ENCODE results near the gene CIPC. TPM values are rescaled to one million over a fixed set of nuclear protein-coding genes. Genes with fewer than 3 reads are reported as not detected.

The CIPC gene
- total RNA-seq, 4 donors from 2014 or later: 37.1 to 63.0 (median 46.5) TPM

GRCh38 chr14:77094672-77095284 is 3.3 kb upstream of the CIPC start:
- H3K27me3 ChIP-seq: no peaks in the 10 kb centered on the region
- intact Hi-C loops (cut with DNase I): loop anchor here (5.0 kb wide), 1 partner anchor 33 kb away; no protein-coding TSS in a partner anchor
- H3K4me3 ChIP-seq: no peak overlapping the region
- H3K27ac ChIP-seq (replicated peaks in 1 of 4): no peak overlapping the region
- peaks cover 21 to 32% (median 24%) of the 10 kb centered on the region in 4 donors for H3K4me1 ChIP-seq
- peaks cover 0 to 13% (median 9%) of the 10 kb centered on the region in 4 donors for H3K9me3 ChIP-seq
- WGBS: 27% methylated on average over 8 of the region's 8 CpGs
- H3K36me3 ChIP-seq: no peaks in the 10 kb centered on the region
- DNase-seq (ENCODE audit: extremely low spot score): no peak
- TF ChIP-seq POLR2AphosphoS5 (IDR thresholded peaks at IDR 0.05): peak in 1 of 2 donors; percentile 38
- TF ChIP-seq, protein P1, sequence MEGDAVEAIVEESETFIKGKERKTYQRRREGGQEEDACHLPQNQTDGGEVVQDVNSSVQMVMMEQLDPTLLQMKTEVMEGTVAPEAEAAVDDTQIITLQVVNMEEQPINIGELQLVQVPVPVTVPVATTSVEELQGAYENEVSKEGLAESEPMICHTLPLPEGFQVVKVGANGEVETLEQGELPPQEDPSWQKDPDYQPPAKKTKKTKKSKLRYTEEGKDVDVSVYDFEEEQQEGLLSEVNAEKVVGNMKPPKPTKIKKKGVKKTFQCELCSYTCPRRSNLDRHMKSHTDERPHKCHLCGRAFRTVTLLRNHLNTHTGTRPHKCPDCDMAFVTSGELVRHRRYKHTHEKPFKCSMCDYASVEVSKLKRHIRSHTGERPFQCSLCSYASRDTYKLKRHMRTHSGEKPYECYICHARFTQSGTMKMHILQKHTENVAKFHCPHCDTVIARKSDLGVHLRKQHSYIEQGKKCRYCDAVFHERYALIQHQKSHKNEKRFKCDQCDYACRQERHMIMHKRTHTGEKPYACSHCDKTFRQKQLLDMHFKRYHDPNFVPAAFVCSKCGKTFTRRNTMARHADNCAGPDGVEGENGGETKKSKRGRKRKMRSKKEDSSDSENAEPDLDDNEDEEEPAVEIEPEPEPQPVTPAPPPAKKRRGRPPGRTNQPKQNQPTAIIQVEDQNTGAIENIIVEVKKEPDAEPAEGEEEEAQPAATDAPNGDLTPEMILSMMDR (IDR thresholded peaks at IDR 0.05): peak; percentile 68 to 79 (median 79)
- TF ChIP-seq POLR2A (IDR thresholded peaks at IDR 0.05; ENCODE audit: low read depth): no peak
- TF ChIP-seq EP300 (IDR thresholded peaks at IDR 0.05): no peak

DNA sequence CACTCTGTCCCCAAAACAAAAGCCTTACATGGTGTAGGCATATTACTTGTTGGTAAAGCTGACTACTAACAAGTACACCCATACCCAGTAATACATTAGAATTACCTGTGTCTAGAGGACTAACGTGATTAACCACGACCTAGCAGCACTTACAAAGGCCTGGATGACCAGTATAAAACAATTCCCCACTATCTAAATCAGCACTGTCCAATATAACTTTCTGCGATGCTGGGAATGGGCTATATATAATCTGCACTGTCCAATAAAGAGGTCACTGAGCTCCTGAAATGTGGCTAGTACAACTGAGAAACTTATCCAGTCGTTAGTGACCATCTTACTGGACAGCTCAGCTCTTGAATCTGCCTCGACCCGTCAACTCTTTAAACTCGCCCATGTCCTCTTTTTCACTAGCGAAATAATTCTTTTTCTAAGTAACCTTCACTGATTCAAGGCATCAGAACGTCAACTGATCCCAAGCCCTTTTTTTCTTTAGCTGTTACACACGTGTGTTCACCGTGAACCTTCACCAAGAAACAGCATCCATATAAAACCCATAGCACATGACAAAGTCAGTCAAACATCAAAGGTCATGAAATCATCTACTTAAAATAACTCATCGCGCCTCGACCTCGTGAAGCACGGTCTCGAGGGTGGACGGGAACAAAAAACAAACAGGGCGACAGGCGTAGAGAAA is 905 bp upstream of the CIPC start:
- WGBS: 4% methylated on average over 20 of the region's 20 CpGs

DNA sequence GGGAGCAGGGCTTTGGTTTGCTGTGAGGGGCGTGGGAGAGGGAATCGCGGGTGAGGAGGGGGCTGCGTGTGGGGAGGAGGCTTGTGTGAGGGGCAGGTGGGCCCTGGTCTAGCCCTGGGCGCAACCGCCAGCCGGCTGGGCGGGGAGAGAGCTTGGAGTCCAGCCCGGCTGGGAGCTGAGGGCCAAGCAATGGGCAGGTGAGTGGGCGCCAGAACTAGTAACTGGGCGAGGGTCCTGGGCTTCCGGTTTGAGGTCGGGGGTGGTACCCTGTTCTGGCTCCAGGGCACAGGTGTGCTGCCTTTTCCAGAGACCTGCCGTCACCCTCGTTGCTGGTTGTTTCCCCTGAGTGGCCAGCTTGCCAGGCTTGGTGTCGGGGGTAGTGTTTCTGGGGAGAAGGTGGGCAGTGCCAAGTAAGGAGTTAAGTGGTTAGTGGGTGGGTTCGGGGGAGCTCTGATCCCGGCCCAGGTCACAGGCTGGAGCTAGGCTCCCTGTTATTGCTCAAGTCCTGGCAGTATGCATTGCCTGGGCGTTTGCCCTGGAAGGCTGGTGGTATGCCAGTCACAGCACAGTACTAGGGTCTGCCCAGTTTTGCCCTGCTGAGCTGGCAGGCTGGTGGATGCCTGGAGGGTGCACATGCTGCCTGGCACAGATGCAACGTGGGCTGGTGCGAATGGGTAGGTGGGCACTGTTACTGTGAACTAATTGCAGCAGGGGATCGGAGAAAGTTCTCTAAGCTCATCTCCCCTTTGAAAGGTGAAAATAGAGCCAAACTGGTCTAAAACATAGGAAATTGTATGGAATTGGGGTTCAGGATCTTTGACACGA is 683 bp downstream of the CIPC start:
- no peak for TF ChIP-seq POLR2A (IDR thresholded peaks at IDR 0.05; ENCODE audit: low read depth)
- peak; percentile 37 to 51 for TF ChIP-seq POLR2AphosphoS5 (IDR thresholded peaks at IDR 0.05)
- intact Hi-C loops (cut with DNase I): no loop called here
- Histone ChIP-seq H3K27me3 (no peaks in the 10 kb centered on the region), H3K4me3 (peak overlapping the region; percentile 77 to 96 (median 90)), H3K27ac (replicated peaks in 1 of 4) (peak overlapping the region; percentile 96 to 99 (median 98)), H3K9me3 (no peaks in the 10 kb centered on the region), H3K36me3 (no peaks in the 10 kb centered on the region), H3K4me1 (peaks cover 54 to 72% (median 63%) of the 10 kb centered on the region in 4 donors)
- DNase-seq (ENCODE audit: extremely low spot score): no peak
- 11% methylated on average over 20 of the region's 23 CpGs for WGBS

More for the DNA sequence above, 905 bp upstream of the CIPC start:
- Histone ChIP-seq H3K27me3 (no peaks in the 10 kb centered on the region), H3K4me1 (peaks cover 40 to 56% (median 48%) of the 10 kb centered on the region in 4 donors), H3K27ac (replicated peaks in 1 of 4) (peak overlapping the region; percentile 96 to 99 (median 98)), H3K9me3 (no peaks in the 10 kb centered on the region), H3K4me3 (peak overlapping the region; percentile 77 to 96 (median 90)), H3K36me3 (no peaks in the 10 kb centered on the region)
- intact Hi-C loops (cut with DNase I): no loop called here
- TF ChIP-seq, protein P1 (IDR thresholded peaks at IDR 0.05): no peak
- no peak for TF ChIP-seq POLR2A (IDR thresholded peaks at IDR 0.05; ENCODE audit: low read depth)
- no peak for TF ChIP-seq POLR2AphosphoS5 (IDR thresholded peaks at IDR 0.05)
- no peak for TF ChIP-seq EP300 (IDR thresholded peaks at IDR 0.05)
- DNase-seq (ENCODE audit: extremely low spot score): no peak

DNA sequence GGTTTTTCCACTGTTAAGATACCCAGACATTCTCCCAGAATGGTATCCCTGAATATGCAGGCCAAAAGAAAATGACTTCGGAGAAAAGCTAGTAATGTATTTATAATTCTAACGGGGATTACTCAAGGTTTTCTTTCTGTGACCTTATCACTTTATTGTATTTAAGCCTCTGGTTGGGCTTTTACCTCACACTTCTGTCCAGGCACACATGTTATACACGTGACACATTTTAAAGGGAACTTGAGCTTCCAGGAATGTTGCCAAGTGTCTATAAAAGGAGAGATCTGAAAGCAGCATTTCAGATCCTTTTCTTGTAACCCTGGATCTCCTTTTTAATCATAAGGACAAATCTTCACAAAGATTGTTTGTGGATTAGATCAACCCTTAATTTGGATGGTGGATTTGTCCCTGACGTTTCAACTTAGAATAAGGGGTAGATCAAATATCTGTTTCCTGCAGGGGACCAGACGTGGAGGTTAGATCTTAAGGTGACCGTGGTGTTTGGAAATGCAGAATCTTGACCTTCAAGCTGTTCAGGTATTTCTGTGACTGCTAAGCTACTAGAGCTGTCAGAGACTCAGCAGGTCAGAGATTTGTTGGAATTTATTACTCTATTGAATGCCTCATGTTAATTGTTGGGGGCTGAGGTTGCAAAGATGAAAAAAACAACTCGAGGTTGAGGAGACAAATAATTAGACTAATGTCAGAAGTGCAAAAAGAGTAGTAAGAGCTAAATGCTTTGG is 1.5 kb downstream of the CIPC start:
- 13% methylated on average over 7 of the region's 7 CpGs for WGBS

More for the DNA sequence above, 1.5 kb downstream of the CIPC start:
- Histone ChIP-seq H3K4me1 (peaks cover 63 to 76% (median 72%) of the 10 kb centered on the region in 4 donors), H3K27ac (replicated peaks in 1 of 4) (peak overlapping the region; percentile 96 to 99 (median 98)), H3K36me3 (no peaks in the 10 kb centered on the region), H3K4me3 (peak overlapping the region; percentile 77 to 96 (median 90)), H3K9me3 (no peaks in the 10 kb centered on the region), H3K27me3 (no peaks in the 10 kb centered on the region)
- intact Hi-C loops (cut with DNase I): no loop called here
- no peak for TF ChIP-seq POLR2A (IDR thresholded peaks at IDR 0.05; ENCODE audit: low read depth)
- TF ChIP-seq, protein P1 (IDR thresholded peaks at IDR 0.05): no peak
- no peak for TF ChIP-seq EP300 (IDR thresholded peaks at IDR 0.05)
- TF ChIP-seq POLR2AphosphoS5 (IDR thresholded peaks at IDR 0.05): peak in 1 of 2 donors; percentile 31
- no peak for DNase-seq (ENCODE audit: extremely low spot score)

Measured in esophagus muscularis mucosa (tissue), 4 donors.